ENCODE results near the gene TET3.

Gene TET3

DNA sequence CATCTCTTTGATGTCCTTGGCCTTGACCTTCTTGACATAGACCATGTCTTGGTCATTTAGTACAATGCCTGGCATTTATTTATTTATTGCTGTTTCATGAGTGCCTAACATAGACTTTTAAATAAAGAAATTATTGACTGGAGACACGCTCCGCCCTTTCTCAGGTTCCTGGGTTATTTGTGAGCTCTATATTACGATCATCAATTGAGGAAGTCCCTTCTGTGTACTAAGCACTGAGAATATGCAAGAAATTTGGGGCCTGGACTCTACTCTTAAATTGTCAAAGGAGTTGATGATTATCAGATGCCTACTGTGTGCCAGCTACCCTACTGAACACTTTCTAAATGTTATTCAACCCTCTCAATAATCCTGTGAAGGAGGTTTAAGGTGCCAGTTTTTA lies 19.7 kb upstream of the TET3 start:
- no peak for DNase-seq

DNA sequence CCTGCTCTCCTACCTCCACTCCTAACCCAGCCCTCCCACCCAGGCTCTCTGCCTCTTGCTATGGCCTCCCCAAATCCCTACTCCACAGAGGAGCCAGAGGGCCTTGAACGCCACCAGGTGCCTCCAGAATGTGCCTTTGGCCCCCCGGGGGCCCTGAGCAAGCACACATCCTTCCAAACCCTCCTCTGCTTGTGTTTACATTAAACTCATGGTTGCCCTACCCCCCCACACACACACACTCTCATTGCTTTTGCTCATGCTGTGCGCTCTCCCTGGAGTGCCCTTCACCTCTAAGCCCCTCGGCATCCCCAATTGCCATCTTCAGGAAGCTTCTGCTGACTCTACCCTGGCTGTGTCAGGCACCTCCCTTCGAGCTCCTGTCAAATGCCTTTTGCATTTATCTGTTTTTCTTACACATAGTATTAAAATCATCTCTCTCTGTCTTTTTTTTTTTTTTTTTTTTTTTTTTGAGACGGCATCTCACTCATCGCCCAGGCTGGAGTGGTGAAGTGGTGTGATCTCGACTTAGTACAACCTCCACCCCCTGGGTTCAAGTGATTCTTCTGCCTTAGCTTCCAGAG lies 16.3 kb upstream of the TET3 start:
- DNase-seq, result no peak

DNA sequence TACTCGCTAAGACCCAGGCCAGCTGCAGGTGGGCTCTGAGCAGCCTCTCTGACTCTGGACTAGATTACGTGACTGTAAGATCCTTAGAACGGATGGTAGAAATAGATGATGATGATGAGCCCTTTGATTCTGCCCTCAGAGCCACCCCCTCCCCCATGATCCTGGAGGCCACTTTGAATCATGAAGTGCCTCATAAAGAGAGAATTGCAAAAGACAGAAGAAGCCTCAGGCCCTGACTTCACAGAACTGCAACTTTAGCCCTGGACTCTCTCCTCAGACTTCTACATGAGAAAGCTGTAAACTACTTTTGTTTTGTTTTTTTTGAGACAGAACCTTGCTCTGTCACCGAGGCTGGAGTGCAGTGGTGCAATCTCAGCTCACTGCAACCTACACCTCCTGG lies 15.4 kb upstream of the TET3 start:
- no peak for DNase-seq

DNA sequence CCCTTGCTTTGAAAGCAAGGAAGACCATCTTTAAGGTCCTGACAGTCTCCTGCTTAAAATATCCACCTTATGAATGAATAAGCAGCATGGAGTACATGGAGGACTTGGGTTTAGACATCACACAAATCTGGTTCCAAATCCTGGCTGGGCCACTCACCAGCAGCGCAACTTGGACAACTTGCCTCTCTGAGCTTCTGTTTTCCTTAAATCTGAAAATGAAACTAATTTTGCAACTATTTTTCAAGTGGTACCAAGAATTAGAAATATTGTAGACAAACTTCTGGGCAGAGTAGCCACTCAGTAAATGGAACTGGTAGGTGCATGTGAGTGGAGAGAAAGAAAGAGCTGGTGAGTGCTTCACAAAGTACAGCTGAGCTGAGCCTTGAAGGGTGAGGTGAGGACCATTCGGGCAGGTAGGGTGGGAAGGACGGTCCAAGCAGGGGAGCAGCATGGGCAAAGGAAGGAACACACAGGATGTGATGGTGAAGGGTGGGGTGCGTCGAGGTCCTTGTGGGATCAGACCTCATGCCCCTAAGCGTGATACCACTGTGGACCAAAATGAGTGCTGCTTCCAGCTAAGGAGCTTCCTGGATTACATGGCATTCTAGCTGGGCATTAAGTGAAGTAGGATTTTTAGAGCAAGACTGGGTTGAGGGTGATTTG lies 14.4 kb upstream of the TET3 start:
- no peak for DNase-seq

DNA sequence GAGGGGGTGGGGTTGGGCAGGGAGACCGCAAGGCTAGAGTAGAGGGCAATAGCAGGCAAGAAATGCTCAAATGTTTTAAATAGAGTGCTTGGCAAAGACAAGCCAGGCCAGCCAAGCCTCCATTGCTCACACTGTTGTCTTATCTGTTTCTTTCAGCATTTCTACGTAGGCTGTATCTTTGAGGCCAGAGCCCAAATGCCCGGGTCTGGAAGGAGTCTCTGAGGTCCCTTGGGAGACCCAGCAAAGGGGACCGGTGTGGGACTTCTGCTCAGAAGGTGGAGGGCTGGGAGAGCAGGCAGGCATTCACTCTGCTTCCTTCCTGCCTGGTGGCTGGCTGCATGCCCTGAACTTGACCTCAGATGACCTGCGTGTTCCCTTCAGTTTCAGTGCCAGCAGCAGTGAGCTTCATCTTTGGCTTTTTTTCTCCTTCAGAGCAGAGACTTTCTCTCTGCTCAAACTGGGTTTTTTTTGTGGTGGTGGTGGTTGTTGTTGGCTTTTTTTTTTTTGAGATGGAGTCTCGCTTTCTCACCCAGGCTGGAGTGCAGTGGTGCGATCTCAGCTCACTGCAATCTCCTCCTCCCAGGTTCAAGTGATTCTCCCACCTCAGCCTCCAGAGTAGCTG lies 13.7 kb upstream of the TET3 start:
- DNase-seq, result peak; percentile 76

DNA sequence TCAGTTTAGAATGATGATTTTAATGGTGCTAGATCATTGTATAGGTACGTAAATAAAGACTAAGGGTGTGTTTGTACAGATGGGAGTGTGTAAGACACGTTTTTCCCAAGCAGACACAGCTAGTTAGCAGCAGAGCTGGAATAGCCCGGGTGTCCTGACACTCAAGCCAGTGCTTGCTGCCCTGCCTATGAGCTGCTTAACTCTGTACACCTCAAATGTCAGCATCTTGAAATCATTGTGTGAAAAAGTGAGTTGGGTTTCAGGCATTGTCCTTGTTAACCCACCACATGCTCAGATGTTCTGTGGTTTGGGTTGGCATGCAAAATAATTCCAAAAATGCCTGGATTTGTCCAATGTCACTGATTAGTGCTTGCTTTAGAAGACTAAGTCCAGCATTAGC lies 13.0 kb upstream of the TET3 start:
- DNase-seq, result no peak

DNA sequence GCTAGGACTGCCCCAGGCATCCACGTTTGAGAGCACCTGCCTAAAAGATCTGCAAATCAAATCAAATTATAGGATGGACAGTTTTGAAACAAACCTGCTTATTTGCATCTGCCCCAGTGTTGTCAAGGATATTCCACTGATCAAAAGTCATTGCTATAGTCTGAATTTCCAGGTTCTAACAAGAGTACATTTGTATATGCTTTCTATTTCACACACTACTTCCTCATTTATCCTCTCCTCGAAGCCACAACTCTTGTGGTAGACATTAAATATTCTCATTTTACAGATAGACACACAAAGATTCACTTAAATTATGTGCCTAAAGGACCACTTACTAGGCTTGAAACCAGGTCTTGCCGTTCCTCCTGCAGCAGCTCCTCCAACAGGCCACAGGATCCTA lies 11.9 kb upstream of the TET3 start:
- DNase-seq, result no peak

DNA sequence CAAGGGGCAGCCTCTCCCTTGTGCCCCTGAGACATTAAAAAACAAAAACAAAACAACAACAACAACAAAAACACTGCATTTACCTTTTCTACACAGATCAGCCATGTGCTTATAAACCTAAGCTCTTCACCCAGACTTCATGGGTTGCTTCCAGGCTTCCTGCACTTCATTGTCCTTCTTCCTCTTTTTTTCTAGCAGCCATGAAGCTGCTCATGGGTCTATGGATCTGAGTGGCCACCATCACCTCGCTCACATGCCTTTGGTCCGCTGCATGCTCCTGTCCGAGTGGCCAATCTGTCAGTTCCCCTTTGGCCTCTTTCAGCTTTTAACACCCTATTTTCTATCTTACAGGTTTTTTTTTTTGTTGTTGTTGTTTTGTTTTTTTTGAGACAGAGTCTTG lies 9.0 kb upstream of the TET3 start:
- no peak for DNase-seq

DNA sequence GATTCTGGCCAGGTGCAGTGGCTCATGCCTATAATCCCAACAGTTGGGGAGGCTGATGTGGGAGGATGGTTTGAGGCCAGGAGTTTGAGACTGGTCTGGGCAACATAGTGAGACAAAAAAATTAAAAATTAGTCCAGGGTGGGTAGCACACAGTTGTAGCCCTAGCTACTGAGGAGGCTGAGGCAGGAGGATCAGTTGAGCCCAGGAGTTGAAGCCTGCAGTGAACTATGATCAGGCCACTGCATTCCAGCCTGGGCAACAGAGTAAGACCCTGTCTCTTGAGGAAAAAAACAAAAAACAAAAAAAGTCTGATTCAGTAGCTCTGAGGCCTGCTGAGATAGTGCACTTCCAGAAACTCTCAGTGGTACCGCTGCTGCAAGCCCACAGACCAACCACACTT lies 7.9 kb upstream of the TET3 start:
- no peak for DNase-seq

DNA sequence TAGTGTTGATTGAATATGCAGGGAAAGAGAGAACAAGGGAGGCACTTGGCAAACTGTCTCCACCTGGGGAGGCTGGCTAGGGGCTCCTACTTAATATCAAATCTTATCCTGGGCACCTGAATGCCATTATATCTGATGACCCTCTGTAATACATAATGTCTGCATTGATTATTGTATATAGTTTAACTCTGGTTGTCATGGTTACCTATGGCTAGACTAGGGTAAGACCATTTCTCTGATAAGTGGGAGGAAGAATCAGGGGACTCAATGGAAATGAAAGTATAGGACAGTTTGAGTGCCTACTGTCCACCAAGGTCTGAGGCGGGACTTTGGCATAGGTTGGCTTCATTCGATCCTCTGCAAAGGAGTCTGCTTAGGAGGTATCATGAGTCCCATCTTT lies 7.2 kb upstream of the TET3 start:
- DNase-seq, result no peak

DNA sequence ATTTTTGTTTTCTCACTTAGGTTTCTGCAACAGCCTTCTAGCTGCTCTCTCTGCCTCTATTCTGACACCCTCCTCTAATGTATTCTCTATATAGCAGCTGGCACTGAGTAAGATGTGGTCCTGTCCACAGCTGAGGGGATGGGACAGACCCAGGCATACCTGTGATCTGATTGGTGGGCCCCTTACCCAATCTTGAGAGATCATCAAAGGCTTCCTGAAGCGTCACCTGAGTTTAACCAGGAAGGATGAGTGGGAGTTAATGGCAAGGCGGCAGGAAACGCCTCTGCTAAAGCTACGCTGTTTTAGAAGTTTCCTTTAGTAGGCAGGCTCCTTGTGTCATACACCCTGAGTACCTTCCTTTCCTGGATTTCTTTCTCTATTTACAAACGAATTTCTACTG lies 5.7 kb upstream of the TET3 start:
- DNase-seq, result peak; percentile 86

DNA sequence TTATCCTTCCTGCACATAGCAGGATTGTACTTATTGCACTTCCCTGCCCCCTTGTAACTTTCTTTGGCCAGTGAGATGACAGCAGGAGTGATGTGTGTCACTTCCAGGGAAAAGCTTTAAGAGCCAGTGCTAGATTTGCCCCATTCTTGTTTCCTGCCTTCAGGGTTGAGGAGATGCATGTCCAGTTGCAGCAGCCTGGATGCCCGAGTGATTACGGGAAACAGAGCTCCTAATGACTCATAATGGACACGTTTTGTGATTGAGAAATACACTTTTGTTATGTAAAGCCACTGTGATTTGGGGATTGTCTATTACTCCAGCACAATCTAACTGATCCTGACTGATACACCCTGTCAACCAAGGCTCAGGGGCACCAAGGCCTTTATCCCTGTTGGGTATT lies 5.0 kb upstream of the TET3 start:
- no peak for DNase-seq

DNA sequence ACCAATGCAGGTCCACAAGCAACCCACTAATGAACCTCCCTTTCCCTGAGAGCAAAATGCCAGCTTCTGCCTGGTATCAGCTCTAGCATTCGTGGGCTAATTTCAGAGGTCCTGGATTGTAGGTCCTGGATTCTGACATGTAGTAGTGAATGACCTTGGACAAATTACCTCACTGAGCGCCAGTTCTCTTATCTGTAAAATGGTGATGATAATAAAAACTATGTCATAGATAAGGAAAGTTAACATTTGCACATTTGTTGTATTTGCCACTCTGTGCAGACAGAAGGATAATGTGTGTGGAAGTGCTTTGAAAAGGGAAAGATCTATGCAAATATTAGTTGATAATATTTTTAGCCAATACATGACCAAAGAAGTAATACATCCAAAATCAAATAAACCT lies 4.1 kb upstream of the TET3 start:
- no peak for DNase-seq

DNA sequence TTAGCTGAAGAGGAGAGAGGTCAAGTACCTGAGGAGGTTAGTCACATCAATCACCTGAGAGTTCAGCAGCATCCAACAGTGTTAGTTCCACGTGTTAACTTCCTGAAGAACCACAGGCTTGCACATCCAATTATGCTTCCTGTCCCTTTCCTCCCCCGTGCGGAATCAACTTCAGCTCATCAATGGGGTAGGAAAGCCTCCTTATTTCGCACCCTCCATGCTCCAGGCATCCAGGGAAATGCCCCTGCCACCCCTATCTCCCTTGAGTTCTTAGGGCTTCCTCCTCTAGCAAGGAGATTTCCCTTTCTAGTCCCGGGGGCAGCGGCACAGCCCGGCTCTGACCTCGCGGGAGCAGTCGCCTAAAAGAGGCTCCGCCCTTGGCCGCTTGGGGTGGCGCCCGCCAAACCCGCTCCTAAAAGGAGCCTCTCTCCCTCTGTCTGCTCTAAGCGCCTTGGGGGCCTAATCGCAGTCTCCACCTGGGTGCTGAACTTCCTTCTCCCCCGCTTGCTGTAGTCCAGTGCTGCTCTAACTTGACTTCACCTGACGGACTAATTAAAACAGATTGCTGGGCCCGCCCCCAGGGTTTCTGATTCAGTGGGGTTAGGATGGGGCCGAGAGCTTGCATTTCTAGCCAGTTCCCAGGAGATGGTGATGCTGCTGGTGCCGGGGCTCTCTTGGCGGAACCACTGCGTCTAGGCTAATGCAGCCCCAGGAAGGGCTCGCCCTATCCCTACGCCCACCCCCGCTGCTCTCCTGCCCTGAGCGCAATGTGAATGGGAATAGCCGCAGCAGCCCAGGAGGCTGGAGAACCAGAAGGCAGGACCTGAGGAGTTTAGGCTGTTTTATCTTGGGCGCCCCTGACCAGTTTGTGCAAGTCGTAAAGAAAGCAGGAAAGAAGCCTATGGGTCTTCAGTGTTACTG lies 3.4 kb upstream of the TET3 start:
- DNase-seq, result no peak

DNA sequence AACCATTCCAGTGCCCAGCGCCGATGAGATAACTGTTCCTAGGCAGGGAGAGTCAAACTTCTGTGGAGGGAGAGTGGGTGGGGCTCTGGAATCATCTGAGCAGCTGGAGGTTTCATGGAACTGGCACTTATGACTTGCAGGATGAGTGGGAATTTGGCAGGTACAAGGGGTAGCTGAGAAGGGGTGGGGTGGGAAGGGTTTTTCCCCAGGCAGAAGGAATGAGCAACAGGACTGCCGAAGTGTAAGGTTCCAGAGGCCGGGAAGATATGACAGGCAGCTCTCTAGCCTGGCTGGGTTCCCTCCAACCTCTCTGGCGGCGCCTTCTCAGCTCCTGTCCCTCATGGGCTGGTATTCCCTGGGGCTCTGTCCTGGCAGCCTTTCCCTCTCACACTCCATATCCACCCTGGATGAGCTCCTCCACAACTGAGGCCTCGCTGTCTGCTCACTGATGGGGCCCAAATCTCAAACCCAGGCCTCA lies 2.5 kb upstream of the TET3 start:
- no peak for DNase-seq

DNA sequence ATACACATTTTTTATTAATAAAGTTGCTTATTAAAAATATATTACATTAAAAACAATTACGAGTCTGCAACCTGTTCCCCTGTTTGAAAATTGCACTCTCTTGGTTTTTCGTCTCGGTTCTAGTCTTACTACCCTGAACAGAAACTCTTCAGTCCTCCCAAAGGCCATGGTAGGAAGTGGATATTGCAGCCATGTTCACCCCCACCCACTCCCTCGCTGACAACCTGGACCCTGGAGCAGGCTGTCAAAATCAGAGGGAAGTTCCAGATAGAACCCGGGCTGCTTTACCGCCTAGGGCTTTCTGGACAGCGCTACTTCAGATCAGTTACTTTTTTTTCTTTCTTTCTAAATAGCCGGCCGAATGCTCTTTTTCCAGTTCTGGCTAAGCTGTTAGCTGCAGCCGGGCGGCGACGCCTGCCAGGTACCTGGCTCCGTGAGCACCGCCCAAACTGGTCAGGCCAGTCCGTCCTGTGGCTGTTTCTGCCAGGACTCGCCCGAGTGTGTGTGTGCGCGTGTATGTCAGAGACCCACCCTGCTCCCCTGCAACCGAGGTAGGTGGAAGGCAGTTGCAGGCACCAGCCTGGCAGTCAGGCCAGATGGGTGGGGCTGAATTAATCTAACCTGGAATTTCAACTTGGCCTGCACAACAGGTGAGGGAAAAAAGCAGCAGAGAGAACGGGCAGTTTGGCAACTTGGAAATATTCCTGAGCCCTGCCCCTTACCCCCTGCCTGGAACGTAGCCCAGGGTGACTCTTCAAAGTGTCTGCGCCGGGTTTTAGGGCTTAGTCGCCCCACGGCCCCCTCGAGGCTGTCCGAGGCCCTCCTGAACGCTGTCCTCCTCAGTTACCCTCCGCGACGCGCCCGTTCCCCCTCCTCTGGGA lies 1.1 kb upstream of the TET3 start:
- DNase-seq, result no peak

DNA sequence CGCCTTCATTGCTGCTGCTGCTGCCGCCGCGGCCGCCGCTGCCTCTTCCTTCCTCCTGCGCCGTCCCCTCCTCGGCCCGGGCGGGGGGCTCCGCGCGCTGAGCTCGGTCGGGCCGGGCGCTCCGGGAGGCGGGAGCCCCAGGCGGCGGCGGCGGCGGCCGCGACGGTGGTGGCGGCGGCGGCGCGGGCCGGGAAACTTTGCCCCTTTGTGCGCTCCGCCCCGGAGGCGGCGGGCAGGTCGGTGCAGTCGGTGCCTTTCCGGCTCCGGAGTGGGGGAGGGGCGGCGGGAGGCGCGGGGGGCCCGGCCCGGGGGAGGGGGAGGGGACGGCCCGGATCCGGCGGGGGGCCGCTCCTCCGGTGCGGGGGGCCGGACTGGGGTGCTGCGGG lies 205 bp downstream of the TET3 start:
- DNase-seq, result peak; percentile 78

DNA sequence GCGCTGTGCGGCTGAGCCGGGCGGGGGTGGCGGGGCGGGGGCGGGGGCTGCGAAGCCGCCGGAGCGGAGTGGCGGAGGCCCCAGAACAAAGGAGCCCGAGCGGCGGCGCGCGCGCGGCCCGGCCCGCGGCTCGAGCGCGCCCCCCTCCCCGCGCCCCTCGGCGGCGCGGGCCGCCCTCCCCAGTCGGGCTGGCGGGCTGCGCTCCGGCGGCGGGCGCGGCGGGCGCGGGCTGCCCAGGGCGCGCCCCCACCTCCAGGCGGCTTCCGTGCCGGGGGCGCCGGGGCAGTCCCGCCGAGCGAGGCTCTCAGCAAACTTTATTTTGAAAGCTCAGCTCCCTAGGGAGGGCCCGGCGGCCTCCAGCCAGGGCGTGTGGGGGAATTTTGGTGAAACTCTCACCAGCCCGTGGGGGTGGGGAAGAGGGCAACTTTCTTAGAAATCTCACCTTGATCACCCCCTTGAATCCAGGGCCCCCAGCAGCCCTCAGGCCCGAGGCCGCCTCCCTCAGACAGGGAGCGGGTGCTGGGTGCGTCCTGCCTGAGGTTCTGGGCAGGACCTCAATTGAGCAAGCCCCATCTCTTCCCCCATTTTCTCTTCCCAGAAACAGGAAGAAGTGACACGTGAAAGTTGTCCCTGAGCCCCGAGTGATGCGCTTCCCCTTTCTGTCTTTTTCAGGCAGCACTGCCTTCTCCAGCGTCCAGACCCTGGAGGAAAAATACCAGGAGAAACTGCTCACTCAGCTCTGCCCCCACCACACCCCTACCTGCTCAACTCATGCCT lies 786 bp downstream of the TET3 start:
- peak; percentile 62 for DNase-seq

DNA sequence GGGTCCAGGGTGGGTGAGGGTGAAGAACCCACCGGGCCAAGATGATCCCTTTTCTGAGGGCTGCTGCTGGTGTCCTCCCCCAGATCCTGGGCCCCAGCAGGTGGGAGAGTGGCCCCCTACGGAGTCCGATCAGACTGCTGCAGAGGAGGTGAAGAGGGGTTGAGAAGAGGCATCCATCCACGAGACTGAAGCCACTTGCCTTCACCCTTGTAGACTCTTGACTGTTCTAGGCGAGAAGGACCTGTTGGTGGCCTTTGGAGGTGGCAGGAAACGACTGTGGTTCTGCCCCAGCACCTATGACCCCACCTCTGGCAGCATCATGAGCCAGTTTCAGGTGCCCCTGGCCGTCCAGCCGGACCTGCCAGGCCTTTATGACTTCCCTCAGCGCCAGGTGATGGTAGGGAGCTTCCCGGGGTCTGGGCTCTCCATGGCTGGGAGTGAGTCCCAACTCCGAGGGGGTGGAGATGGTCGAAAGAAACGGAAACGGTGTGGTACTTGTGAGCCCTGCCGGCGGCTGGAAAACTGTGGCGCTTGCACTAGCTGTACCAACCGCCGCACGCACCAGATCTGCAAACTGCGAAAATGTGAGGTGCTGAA lies 1.5 kb downstream of the TET3 start:
- peak; percentile 33 for DNase-seq

DNA sequence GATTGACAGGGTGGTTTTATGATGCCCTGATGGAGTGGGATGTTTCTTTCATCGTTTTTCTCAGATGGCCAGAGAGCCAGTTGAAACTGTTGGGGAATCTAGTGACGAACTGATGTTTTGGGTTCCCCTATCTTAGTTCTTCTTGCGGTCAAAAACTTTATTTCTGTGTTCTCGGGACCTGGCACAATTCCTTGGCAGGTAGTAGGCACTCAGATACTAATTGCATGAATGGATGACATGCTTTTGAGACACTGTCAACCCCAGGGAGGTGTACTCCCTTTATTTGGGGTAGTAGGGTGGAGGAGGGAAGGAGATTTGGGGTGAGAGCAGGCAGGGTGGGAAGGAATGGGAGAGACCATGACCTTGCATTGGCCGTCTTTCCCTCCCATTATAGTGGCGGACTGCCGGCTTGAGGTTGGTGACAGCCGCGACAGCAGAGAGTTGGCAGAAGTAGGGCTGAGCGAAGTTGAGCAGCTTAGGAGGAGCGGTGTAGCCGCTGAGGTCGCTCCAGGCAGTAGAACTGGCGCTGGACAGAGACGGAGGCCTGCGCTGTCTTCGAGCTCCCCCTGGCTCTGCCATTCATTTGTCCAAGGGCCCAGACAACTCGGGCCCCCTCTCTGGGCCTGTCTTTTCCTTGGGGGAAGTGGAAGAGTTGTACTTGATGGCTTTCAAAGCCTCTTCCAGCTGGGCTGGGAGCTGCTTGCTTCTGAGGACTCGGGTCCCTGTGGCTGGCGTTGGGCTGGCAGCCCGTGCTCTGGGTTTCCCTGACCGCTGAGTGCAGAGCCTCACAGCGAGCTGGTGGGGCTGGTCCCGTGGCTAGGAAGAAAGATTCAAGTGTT lies 2.6 kb downstream of the TET3 start:
- DNase-seq, result peak; percentile 52
